A673 (cell line): ENCODE results near the gene TSTD1. TPM values are rescaled to one million over a fixed set of nuclear protein-coding genes. Genes with fewer than 3 reads are reported as not detected.

ENCODE experiments used
- total RNA-seq: library from RNA; stranded (reverse); gene quantifications from 2 replicates; pipeline ENCODE4 v1.2.3, GENCODE V29; 2021

Gene TSTD1
- total RNA-seq, 1 experiment from 2014 or later: 1.3 TPM

Other genes with a start within 250 kb of the TSTD1 start
- gene LY9, start 242.8 kb downstream of the TSTD1 start, total RNA-seq: not detected in 2 replicates
- not detected in 2 replicates for gene CD244, start 176.1 kb downstream of the TSTD1 start, total RNA-seq
- gene ITLN1, start 153.8 kb downstream of the TSTD1 start, total RNA-seq: not detected in 2 replicates
- not detected in 2 replicates for gene ITLN2, start 84.2 kb downstream of the TSTD1 start, total RNA-seq
- gene F11R, start 17.8 kb downstream of the TSTD1 start, total RNA-seq: 2.3 and 4.1 TPM in 2 replicates
- 54.5 and 57.9 TPM in 2 replicates for gene USF1, start 7.0 kb upstream of the TSTD1 start, total RNA-seq
- not detected in 2 replicates for gene ARHGAP30, start 30.9 kb upstream of the TSTD1 start, total RNA-seq
- gene NECTIN4, start 50.6 kb upstream of the TSTD1 start, total RNA-seq: not detected in 2 replicates
- 1.7 and 4.8 TPM in 2 replicates for gene KLHDC9, start 59.4 kb upstream of the TSTD1 start, total RNA-seq
- gene PFDN2, start 79.1 kb upstream of the TSTD1 start, total RNA-seq: 131 and 133 TPM in 2 replicates
- 29.3 and 40.3 TPM in 2 replicates for gene NIT1, start 79.1 kb upstream of the TSTD1 start, total RNA-seq
- 53.0 and 54.6 TPM in 2 replicates for gene DEDD, start 93.7 kb upstream of the TSTD1 start, total RNA-seq
- gene UFC1, start 115.0 kb upstream of the TSTD1 start, total RNA-seq: 73.6 and 82.7 TPM in 2 replicates
- gene USP21, start 120.5 kb upstream of the TSTD1 start, total RNA-seq: 46.2 and 51.8 TPM in 2 replicates
- gene PPOX, start 127.5 kb upstream of the TSTD1 start, total RNA-seq: 24.3 and 25.2 TPM in 2 replicates
- gene B4GALT3, start 138.5 kb upstream of the TSTD1 start, total RNA-seq: 47.9 and 55.1 TPM in 2 replicates
- 28.6 and 31.6 TPM in 2 replicates for gene ADAMTS4, start 160.1 kb upstream of the TSTD1 start, total RNA-seq
- gene NDUFS2, start 163.4 kb upstream of the TSTD1 start, total RNA-seq: 123 and 133 TPM in 2 replicates
- gene FCER1G, start 176.3 kb upstream of the TSTD1 start, total RNA-seq: 1.2 and 1.5 TPM in 2 replicates
- gene APOA2, start 184.7 kb upstream of the TSTD1 start, total RNA-seq: not detected in 2 replicates
- 14.0 TPM in 2 replicates for gene TOMM40L, start 187.1 kb upstream of the TSTD1 start, total RNA-seq
- not detected in 2 replicates for gene NR1I3, start 199.2 kb upstream of the TSTD1 start, total RNA-seq
- not detected in 2 replicates for gene PCP4L1, start 219.8 kb upstream of the TSTD1 start, total RNA-seq